G401.6 (cell line): ENCODE measurements around the gene XPNPEP2.

Experiments used
- FAIRE-seq: peaks from 2 replicates; lab custom pipeline; 2012; peaks lifted over from hg19 to GRCh38; lab: Jason Lieb, UNC

The XPNPEP2 gene

DNA sequence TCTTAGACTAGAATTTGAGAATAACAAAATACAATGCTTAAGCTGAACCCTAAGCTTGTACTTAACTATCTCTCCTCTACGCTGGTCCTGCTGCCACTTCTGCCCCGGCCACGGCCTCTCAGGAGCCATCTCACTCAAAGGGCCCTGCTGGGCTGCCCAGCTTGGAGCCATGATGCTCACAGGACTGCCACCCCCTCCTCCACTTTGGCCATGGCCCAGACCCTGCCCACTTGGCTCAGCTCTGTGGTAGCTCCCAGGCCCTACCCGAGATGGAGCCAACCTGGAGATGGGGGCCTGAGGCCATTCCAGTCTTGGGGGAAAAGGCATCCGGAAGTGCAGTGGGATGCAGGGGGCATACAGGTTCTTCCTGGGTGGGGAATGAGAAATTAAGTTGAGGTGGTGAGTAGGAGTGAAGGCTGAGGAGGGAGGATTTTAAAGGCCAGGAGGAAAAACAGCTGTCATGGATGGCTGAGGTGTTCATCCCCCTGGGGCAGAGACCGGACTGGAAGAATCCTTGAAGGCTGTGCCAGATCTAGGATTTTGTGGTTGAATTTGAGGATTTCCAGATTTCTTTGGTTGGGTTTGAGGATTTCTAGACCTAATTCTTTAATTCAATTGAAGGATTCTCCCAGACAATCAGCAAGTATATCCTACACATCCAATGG is 41.8 kb downstream of the XPNPEP2 start:
- no peak for FAIRE-seq

DNA sequence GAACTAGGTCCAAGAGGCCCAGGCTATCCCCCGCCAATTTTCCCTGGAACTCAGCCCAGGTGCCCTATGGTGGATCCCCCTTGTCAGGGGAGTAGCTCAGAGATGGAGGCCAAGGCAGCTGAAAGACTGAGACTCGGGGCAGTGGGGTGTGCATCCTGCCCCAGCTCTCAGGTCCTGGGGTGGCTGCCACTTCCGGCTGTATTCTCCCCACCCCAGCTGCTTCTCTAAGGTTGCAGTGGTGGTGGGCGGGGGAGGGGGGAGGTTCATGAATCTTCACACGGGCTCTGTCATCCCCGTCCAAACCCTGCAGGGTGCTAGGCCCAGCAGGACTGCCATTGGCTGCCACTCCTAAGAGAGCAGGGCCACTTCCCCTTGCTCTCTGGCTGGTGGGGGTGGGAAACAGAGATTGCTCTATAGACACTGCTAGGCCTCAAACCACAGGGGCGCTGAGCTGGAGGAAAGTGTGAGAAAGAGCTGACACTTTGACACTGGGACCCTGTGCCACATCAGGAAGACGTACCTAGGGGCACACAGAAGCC is 42.4 kb downstream of the XPNPEP2 start:
- FAIRE-seq: no peak

DNA sequence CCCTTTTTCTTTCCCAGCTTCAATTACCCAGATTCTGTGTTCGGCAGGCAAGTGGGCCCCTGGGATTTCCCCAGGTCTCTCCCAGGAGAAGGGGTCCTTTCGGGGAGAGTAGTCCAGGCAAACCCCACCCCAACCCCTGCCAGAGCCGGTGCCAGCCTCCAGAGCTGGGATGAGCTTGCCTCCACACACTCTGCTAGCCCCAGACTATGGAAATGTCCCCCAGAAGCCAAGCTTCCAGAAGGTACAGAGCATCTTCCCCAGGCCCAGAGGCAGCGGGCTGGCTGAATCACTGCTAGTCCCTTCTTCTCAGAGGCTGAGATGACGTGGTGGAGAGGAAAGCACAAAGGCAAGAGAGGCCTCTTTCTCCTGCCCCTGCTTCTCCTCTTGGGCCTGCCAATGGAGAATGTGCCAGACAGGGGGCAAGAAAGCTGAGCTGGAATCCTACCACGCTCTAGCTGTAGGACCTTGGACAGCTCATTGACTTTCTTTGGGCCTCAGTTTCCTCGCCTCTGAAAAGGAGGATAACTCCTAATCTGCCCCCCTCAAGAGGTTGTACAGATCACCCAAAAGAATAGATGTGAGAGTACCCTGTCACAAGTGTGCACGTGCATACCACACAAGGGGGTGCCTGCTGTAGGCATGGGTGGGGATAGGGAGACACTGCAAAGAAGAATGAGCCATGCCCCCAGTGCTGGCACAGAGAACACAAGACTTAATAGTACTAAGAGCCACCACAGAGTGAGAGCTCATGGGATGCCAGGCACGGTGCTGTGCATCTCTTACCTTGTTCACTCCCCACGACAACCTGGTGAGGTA is 43.1 kb downstream of the XPNPEP2 start:
- FAIRE-seq: no peak

DNA sequence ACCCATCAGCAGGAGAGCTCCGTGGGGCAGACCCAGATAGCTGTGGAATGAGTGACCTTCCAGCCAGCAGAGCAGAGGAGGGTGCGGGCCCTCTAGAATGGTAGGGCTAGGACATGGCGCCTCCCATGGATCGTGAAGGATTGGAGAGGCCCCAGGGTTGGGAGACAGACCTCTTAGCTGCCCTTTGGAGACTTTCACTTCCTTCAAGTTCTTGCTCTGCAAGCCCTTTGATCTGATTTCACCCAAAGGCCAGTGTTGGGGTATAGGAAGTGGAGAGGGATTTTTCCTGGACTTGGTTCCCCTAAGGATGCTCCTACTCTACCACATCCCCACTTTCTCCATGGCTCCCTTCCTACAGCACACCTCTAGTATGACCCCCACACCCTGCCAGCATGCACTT is 43.9 kb downstream of the XPNPEP2 start:
- FAIRE-seq: no peak

DNA sequence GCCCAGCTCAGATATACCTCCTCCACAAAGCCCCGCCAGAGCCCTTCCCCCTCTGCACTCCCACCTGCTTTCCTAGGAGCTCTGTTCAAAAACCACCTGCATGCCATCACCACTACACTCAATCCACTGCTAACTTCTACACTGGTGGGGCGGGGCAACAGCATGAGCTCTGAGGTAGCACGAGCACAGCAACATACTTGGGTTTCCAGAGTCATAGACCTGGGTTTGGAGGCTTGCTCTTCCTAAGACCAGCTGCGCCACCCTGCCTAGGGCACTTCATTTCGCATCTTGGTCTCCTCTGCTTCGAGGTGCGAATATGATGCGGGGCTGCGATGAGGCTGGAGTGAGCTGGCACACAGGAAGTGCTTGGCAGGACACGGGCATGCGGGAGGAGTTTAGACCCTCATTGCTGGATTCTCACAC is 44.5 kb downstream of the XPNPEP2 start:
- FAIRE-seq: no peak

DNA sequence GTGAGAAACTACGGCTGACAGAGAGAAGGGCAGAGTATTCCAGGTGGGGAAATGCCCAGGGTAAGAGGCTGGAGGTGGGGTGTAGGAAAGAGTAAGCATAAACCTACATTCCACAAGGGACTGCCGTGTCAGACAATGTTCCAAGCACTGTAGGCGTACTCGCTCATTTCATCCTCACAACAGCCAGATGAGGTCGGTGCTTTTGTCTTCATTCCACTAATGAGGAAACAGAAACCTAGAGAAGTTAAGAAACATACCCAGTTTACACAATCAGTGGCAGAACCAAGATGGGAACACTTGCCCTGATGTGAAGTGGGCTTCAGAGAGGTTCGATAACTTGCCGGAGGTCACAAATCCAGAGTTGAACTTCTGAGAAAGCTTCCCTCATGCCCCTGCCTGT is 45.6 kb downstream of the XPNPEP2 start:
- FAIRE-seq: no peak

DNA sequence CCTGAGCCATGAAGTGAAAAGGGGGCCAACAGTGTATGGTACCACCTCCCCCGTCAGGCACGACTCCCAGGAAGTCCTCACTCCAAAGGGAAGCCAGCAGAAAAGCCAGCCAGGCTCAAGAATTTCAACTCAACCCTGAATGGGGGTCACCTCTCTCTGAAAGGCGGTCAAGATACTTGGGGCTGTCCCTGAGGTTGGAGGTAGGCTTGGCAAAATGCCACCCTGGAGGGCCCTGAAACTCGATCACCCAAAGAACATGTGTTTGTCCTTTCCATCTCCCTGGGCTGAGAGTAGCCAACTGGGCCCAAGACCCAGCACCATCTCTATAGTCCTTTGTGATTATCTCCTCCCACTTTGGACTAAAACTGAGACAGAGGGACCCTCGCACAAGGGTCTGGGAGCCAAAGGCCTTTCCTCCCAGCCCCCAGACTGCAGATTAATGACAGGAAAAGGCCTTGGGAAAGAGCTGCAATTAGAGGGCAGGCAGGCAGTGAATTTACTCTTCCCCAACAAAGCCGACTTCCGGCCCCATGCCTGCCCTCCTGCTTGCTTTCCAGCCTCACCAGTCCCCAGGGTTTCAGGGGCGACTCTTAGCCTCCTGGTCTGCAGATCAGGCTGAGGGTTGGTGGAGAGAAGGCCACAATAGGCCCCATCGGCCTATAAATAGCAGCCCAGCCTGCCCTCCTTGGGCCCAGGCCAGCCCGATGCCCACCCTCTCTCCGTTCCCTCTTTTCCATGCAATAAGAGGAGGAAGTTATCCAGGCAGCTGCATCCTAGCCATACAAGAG is 46.6 kb downstream of the XPNPEP2 start:
- no peak for FAIRE-seq

DNA sequence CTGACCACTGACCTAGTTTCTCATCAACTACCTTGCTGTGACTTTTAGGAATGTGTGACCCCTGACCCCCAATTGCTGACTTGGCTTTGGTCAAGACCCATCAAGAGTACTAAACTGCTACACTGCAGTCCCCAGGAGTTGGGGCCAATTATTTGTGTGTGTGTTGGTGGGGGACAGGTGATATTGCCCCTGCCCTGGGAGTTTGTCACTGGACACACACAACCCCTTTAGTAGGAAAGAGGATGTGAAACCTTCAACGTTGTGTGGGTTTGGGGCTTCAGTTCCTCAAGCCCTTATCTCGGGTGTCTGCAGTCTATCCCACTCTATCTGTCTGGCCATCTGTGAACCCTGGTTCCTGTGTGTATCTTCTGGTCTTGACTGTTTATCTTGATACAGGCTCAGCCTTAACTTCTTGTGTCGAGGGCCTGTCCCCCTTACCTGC is 47.5 kb downstream of the XPNPEP2 start:
- FAIRE-seq: no peak

DNA sequence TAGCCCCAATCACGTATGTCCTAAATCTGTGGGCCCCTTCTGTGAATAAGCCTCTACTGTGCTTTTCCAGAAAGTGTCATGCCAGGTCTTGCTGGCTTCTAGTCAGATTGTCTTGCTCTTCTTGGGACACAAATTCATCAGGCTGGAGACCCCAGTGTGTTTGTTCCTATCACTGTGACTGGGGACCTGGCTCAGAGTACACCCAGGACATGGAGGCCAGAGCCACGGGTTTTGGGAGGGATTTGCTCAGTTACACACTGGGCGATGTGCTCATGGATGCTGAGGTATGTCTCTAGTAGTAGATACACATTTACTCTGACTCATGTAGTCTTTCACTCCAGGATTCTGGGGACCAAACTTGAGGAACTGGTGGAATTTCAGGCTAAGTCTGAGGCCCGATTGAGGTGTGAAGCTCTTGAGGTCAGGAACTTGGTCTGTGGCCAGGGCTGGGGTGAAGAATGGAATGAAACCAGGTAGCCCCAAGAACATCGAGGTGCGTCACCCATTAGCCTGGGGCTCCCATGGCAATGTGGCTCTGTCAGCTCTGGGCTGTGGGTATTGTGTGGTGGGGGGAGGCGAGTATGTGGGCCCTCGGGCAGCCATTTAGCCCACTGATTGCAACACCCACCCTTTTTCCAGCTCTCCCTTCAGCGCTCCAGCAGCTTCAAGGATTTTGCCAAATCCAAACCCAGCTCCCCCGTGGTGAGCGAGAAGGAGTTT is 48.7 kb downstream of the XPNPEP2 start:
- no peak for FAIRE-seq

DNA sequence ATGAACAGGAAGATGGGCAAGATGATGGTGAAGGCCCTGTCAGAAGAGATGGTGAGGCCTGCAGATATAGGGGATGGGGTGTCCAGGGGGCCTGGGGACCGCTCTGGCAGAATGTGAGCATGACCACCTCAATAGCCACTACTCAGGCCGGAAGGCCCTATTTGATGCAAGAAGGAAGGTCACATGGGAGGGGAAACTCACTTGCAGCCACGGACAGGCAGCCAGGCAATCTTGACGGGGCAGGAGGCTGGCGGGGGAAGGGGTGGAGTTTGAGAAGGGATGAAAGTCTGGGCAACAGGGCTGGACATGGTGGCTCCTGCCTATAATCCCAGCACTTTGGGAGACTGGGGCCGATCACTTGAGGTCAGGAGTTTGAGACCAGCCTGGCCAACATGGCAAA is 49.7 kb downstream of the XPNPEP2 start:
- no peak for FAIRE-seq

DNA sequence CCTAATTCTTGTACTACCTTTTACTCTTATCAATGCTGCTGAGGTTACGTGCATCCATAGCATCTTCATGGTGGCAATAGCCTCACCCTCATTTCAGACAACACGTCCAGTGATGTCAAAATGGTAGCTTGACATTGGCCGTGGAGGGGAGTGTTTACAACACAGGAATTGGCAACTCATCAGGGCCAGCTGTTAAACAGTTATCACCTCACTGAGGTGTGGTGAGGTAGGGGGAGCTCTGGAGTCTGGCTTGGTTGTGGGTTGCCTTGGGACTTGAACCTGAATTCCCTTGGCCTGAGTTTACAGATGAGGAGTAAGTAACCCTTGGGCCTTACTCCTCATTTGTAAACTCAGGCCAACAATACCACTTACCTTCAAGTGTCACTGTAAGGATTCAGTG is 51.4 kb downstream of the XPNPEP2 start:
- no peak for FAIRE-seq

DNA sequence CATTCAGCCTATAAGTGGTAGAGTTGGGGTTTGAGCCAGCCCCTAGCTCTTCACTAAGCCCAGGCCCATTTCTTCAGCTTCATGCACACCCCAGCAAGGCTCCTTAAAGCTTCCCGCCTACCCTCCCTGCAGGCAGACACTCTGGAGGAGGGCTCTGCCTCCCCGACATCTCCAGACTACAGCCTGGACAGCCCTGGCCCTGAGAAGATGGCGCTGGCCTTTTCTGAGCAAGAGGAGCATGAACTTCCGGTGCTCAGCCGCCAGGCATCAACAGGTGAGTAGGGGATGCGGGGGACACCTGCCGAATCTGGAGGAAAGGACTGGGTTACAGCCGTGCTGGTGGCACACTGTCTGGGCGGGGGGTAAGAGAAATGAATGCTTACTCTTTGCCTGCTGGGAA is 52.0 kb downstream of the XPNPEP2 start:
- FAIRE-seq: no peak

DNA sequence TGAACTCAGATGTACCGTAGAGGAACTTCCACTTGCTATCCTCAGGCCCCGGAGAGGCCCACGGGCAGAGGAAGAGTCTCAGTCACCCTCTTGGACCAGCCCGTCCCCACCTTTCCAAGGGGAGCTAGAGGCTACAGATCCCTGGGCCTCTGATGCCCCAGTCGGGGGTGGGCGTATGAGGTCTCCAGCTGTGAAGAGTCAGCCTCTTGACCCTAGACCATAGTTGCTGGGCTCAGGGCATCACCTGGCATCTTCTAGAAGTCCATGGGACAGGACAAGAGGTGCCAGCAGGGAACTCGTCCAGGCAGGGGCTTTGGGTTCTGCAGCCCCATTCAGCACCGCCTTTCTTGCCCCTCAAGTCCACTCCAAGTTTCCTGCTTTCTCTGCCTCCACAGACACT is 52.6 kb downstream of the XPNPEP2 start:
- FAIRE-seq: no peak

DNA sequence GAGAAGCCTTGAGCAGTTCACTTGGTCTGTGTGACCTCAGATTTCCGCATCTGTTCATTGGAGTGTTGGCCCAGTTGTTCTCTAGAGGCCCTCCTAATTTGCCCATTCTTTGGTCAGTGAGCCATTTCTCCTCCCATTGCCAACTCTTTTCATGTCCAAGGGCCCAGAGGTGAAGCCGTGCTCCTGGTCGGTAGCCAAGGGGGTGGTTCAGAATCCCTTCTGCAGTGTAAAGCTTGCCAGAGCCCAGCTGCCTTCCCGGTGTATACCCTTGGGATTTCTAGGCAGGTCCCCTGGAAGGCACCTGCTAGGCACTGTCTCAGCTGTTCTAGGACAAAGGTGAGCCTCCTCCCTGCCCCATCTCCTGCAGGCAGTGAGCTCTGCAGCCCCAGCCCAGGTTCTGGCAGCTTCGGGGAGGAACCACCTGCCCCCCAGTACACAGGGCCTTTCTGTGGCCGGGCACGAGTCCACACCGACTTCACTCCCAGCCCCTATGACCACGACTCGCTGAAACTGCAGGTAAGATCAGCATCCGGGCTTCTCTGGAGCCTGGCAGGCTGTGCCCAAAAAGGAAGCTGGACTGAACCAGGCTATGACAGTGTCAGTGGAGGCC is 53.3 kb downstream of the XPNPEP2 start:
- FAIRE-seq: no peak

DNA sequence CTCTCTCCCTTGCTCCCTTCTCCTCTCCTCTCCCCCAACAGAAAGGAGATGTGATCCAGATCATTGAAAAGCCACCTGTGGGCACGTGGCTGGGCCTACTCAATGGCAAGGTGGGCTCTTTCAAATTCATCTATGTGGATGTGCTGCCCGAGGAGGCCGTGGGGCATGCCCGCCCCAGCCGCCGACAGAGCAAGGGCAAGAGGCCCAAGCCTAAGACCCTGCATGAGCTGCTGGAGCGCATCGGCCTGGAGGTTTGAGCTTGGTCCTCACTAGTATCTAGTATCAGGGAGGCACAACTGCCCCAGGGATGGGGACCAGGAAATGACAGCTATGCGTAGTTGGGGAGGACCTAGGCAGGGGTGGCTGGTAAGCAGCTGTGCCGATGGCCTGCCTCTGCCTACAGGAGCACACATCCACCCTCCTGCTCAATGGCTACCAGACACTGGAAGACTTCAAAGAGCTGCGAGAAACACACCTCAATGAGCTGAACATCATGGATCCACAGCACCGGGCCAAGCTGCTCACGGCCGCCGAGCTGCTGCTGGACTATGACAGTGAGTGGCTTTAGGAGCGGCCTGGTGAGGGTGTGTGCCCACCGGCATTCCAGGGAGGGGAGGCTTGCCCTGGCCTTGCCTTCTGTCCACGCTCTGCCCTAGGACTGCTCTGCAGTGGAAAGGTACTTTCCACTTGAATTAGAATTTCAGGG is 54.0 kb downstream of the XPNPEP2 start:
- FAIRE-seq: no peak

DNA sequence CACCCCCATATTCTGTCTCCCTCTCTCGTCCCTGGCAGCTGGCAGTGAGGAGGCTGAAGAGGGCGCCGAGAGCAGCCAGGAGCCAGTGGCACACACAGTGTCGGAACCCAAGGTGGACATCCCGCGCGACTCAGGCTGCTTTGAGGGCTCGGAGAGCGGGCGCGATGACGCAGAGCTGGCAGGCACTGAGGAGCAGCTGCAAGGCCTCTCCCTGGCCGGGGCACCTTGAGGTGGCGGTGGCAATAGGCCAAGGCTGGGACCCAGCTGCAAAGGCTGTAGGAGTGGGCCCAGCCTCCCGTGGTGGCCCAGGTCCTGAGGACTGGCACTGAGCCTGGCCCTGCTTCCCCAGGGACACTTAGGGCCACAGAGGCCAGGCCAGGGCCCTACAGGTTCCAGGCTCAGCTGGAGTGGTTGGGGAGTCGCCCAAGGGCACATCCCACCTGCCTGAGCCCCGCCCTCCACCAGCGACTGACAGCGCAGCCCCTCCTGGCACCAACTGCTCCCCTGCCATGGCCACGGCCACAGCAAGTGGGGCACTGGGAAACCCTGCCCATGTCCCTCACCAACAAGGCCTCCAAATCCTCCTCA is 54.9 kb downstream of the XPNPEP2 start:
- no peak for FAIRE-seq

DNA sequence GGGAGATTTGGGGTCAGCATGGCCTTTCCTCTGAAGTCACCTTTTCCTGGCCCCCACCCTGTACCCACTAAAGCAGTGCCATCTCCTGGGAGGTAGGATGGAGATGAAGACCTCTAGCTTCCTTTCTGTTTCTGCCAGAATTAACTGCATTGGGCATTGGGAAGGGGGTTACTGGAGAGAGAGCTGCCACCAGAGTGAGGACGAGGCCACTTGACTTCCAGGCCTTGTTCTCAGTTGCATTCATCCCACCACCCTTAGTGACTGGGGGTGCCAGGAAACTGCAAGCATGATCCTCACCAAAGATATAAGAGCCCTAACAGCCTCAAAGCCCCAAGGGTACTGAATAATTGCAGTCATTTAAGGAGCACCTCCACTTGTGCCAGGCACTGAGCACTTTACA is 56.8 kb downstream of the XPNPEP2 start:
- no peak for FAIRE-seq

DNA sequence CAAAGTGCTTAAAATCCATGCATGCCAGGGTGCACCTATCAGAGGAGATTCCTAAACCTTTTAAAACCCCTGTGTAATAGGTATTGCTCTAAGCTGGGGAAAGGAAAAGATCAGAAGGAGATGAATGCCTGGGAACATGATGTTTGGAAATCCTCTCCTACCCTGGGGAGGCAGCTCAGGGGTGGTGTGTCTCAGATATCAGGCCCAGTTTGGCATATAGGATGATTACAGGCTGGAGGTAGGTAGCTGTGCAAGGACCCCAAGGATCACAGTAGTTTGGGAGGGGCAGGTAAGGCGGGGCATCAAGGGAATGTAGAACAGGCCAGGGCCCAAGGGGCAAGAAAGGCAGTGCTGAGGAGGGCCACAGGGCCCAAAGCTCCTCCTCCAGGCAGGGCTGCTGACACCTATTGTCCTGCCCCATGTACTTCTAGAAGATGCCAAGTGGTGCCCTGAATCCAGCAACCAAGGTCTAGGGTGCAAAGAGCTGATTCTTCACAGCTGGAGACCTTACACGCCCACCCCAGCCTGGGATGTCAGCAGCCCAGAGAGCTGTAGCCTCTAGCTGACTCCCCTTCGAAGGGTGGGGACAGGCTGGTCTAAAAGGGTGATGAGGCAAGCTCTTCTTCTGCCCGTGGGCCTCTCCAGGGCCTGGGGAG is 58.6 kb downstream of the XPNPEP2 start:
- FAIRE-seq: no peak

DNA sequence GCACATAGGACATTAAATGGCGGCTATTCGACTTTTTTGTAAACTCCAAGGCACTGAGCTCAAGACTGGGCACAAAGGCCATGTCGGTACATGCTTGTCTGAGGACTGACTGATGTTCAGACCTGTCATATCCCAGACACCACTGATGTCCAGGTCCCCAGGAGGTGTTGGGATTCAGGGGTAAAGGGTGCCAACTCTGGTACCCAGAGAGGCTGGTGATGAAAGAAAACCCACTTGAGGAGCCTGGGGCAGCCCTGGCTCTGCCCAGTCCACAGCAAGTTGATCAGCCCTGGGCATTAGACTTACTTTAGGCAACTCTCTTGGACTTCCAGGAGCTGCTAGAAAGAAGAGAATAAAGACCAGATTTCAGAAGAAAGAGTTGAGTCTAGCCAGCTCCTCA is 59.7 kb downstream of the XPNPEP2 start:
- no peak for FAIRE-seq

DNA sequence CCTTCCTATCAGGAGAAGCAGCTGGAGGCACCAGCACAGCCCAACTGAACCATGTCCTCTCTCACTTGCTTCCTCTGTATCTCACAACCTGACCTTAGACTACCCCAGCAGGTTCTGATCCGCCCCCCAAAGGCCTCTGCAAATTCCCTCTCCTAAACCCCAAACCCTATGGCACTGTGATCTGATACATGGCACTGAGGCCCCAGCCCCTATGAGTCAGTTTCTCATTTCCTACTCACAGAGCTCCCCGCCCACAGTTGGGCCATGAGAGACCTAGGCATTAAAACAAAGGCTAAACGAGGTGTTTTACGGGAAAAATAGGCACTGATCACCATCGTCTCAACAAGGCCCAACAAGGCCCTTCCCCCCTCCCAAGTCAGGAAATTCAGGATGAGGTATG is 60.1 kb downstream of the XPNPEP2 start:
- no peak for FAIRE-seq
